B cell (primary cell): ENCODE measurements around the gene ELAC1.

Experiments
- CTCF ChIP-seq: fragments of 200-600 bp; IDR thresholded peaks from one replicate; pipeline ENCODE4 v1.8.0; 2022; ENCODE audit warnings: antibody characterized with exemption, mild to moderate bottlenecking
- EZH2 ChIP-seq: IDR thresholded peaks from 2 replicates; pipeline ENCODE4 v1.6.1; 2012; ENCODE audit warnings: borderline replicate concordance, low read depth, mild to moderate bottlenecking, moderate library complexity, low read length; ENCODE audit not compliant: insufficient read depth, poor library complexity, severe bottlenecking

GRCh38 chr18:50926521-50926920, 41.3 kb upstream of the ELAC1 start:
- TF ChIP-seq CTCF (no peak), EZH2 (no peak)
